T-cell (primary cell): Measurements from ENCODE around the gene CAMK2D. TPM values are rescaled to one million over a fixed set of nuclear protein-coding genes. Genes with fewer than 3 reads are reported as not detected.

Experiments
- ATAC-seq, 4 experiments: fragments of 200-7000 bp in 3 of 4; fragments of 150-1000 bp in 1 of 4; cut with Tn5 transposase; replicated peaks in 1 of 4; 1 replicate in 3 of 4; 2 replicates in 1 of 4; pipeline ENCODE4 v1.10.0; 2021; ENCODE audit warnings: moderate library complexity in 3 of 4, mild to moderate bottlenecking in 2 of 4, moderate number of reproducible peaks in 1 of 4
- CTCF ChIA-PET, 2 donors: fragments of 300-600 bp; sonication (Branson Sonifier 250); formaldehyde crosslinking; loops; one replicate each; lab custom pipeline; 2022; ENCODE audit warnings: antibody characterized with exemption in 2 of 2; lab: Charles Lee
- POLR2A ChIA-PET, 2 donors: fragments of 300-600 bp; sonication (Branson Sonifier 250); formaldehyde crosslinking; loops; one replicate each; lab custom pipeline; 2022; ENCODE audit warnings: antibody characterized with exemption in 2 of 2; lab: Charles Lee
- DNase-seq, 35 experiments: peaks; one replicate each; pipeline versions ENCODE4 v3.0.0 to v3.0.0-alpha.2; 2013 to 2023
- H3K27ac ChIP-seq: one replicate; pipeline ENCODE4 v1.5.1; 2013; ENCODE audit warnings: low read length
- H3K27me3 ChIP-seq, 2 experiments: replicated peaks in 1 of 2; 1 replicate in 1 of 2; 2 replicates in 1 of 2; pipeline versions ENCODE4 v1.6.1 to v1.7.0; 2013; ENCODE audit warnings: low read length in 1 of 2, mixed read lengths in 1 of 2; ENCODE audit not compliant: control insufficient read depth in 2 of 2, insufficient read depth in 2 of 2; ENCODE audit errors: extremely low read depth in 1 of 2
- H3K36me3 ChIP-seq, 2 donors: 1 replicate in 1 of 2; 2 replicates in 1 of 2; pipeline versions ENCODE4 v1.6.1 to v1.7.0; 2013; ENCODE audit warnings: low read length in 1 of 2; ENCODE audit not compliant: control insufficient read depth in 2 of 2, insufficient read depth in 1 of 2; ENCODE audit errors: extremely low read depth in 1 of 2
- H3K4me1 ChIP-seq, 2 experiments: 1 replicate in 1 of 2; 2 replicates in 1 of 2; pipeline versions ENCODE4 v1.6.1 to v1.7.0; 2013; ENCODE audit warnings: low read length in 2 of 2, mixed read lengths in 1 of 2; ENCODE audit not compliant: insufficient read depth in 2 of 2, control insufficient read depth in 1 of 2; ENCODE audit errors: extremely low read depth in 1 of 2
- H3K4me3 ChIP-seq, 2 donors: 1 replicate in 1 of 2; 2 replicates in 1 of 2; pipeline versions ENCODE4 v1.5.1 to v1.7.0; 2013; ENCODE audit warnings: mild to moderate bottlenecking in 2 of 2, low read length in 1 of 2, moderate library complexity in 1 of 2; ENCODE audit not compliant: control insufficient read depth in 1 of 2; ENCODE audit errors: extremely low read depth in 1 of 2
- H3K9me3 ChIP-seq: 2 replicates; pipeline ENCODE4 v1.7.0; 2013
- H3K27ac Mint-ChIP-seq, 2 donors: one replicate each; pipeline ENCODE4 v1.8.0; 2020 to 2021; ENCODE audit warnings: mild to moderate bottlenecking in 2 of 2, mixed read lengths in 2 of 2
- H3K27me3 Mint-ChIP-seq, 2 donors: one replicate each; pipeline ENCODE4 v1.8.0; 2021 to 2022; ENCODE audit warnings: mixed read lengths in 2 of 2
- H3K36me3 Mint-ChIP-seq: one replicate; pipeline ENCODE4 v1.8.0; 2021; ENCODE audit warnings: mixed read lengths
- H3K4me1 Mint-ChIP-seq, 3 donors: one replicate each; pipeline ENCODE4 v1.8.0; 2020 to 2022; ENCODE audit warnings: mixed read lengths in 3 of 3, mild to moderate bottlenecking in 1 of 3
- H3K4me3 Mint-ChIP-seq, 3 donors: one replicate each; pipeline ENCODE4 v1.8.0; 2020 to 2022; ENCODE audit warnings: mild to moderate bottlenecking in 3 of 3, mixed read lengths in 3 of 3, moderate library complexity in 3 of 3
- H3K9me3 Mint-ChIP-seq, 3 donors: one replicate each; pipeline ENCODE4 v1.8.0; 2020 to 2022; ENCODE audit warnings: mixed read lengths in 3 of 3
- WGBS: methylation state at CpG from one replicate; pipeline ENCODE4 v1.1.5; 2013; ENCODE audit warnings: missing lambda C conversion rate; ENCODE audit not compliant: insufficient coverage; 5-methylcytosine and 5-hydroxymethylcytosine counted together
- total RNA-seq, 35 experiments: library from RNA in 6 of 35; stranded (reverse) in 6 of 35; fragments of 120-200 nt in 1 of 35; gene quantifications; one replicate each; pipeline versions ENCODE4 v1.2.1 to v1.2.4 and lab custom pipeline; 2013 to 2026

Gene CAMK2D
- total RNA-seq, 5 donors from 2014 or later (not counting 1 experiment from before 2014, with no cell fraction given) = 30.9 to 36.2 (median 35.4) TPM

- Mint-ChIP-seq H3K36me3 (peaks cover 19% of the 10 kb centered on the region), H3K4me1 (peaks cover 66 to 74% (median 70%) of the 10 kb centered on the region in 3 donors), H3K27ac (peak overlapping the region in 1 of 2 donors; percentile 1), H3K4me3 (no peak overlapping the region), H3K9me3 (peaks cover 0 to 5% (median 0%) of the 10 kb centered on the region in 3 donors), H3K27me3 (no peaks in the 10 kb centered on the region)
- no peak for ATAC-seq
- Histone ChIP-seq H3K4me1 (peaks cover 3 to 17% of the 10 kb centered on the region in 2 experiments), H3K27me3 (no peaks in the 10 kb centered on the region), H3K4me3 (no peak overlapping the region), H3K9me3 (no peaks in the 10 kb centered on the region), H3K36me3 (no peaks in the 10 kb centered on the region), H3K27ac (no peak overlapping the region)
- CTCF ChIA-PET = interaction anchor here in 1 of 2 donors (0.7 kb wide), 1 partner anchor 14 kb away, joined by 3 read pairs; no protein-coding TSS in a partner anchor
- DNase-seq = no peak
- POLR2A ChIA-PET = interaction anchor here in 1 of 2 donors (0.5 to 0.7 kb wide), 3 partner anchors 17 to 1535 kb away, joined by 3 to 7 read pairs (median 3); no protein-coding TSS in a partner anchor
- WGBS = no CpG with 5 or more reads among the region's 5 CpGs
Measured at GRCh38 chr4:113576947-113577678, 184.4 kb downstream of the CAMK2D start.

GRCh38 chr4:113575401-113575800, 186.1 kb downstream of the CAMK2D start:
- WGBS = no CpG with 5 or more reads among the region's 2 CpGs
- H3K4me1 ChIP-seq = peaks cover 3 to 17% of the 10 kb centered on the region in 2 experiments
- H3K27me3 Mint-ChIP-seq = no peaks in the 10 kb centered on the region
- no peak for DNase-seq
- ChIA-PET POLR2A (interaction anchor here in 1 of 2 donors (0.6 kb wide), 2 partner anchors 185 to 241 kb away, joined by 3 to 6 read pairs; no protein-coding TSS in a partner anchor), CTCF (interaction anchor here in 1 of 2 donors (0.8 to 1.5 kb wide), 3 partner anchors 8 to 28 kb away, joined by 3 to 4 read pairs (median 3); no protein-coding TSS in a partner anchor)
- no peak overlapping the region for H3K27ac ChIP-seq
- no peaks in the 10 kb centered on the region for H3K36me3 ChIP-seq
- H3K36me3 Mint-ChIP-seq = peaks cover 13% of the 10 kb centered on the region
- H3K4me1 Mint-ChIP-seq = peaks cover 65 to 74% (median 71%) of the 10 kb centered on the region in 3 donors
- H3K27me3 ChIP-seq = no peaks in the 10 kb centered on the region
- no peak for ATAC-seq
- no peak overlapping the region for H3K4me3 Mint-ChIP-seq
- no peak overlapping the region for H3K4me3 ChIP-seq
- H3K27ac Mint-ChIP-seq = peak overlapping the region in 1 of 2 donors; percentile 62
- peaks cover 0 to 5% (median 0%) of the 10 kb centered on the region in 3 donors for H3K9me3 Mint-ChIP-seq
- H3K9me3 ChIP-seq = no peaks in the 10 kb centered on the region

- Mint-ChIP-seq H3K27ac (no peak overlapping the region), H3K36me3 (peaks cover 13% of the 10 kb centered on the region), H3K4me3 (no peak overlapping the region), H3K27me3 (no peaks in the 10 kb centered on the region), H3K9me3 (peaks cover 0 to 5% (median 0%) of the 10 kb centered on the region in 3 donors), H3K4me1 (peaks cover 59 to 73% (median 67%) of the 10 kb centered on the region in 3 donors)
- DNase-seq (no peak), ATAC-seq (no peak)
- POLR2A ChIA-PET = no interaction called here
- CTCF ChIA-PET = interaction anchor here in 1 of 2 donors (1.1 kb wide), 2 partner anchors 7 to 27 kb away, joined by 3 read pairs; no protein-coding TSS in a partner anchor
- Histone ChIP-seq H3K27ac (no peak overlapping the region), H3K36me3 (no peaks in the 10 kb centered on the region), H3K27me3 (no peaks in the 10 kb centered on the region), H3K4me3 (no peak overlapping the region), H3K4me1 (peaks cover 3 to 17% of the 10 kb centered on the region in 2 experiments), H3K9me3 (no peaks in the 10 kb centered on the region)
- no CpG with 5 or more reads among the region's 1 CpG for WGBS
Measured at GRCh38 chr4:113574636-113575103, 186.9 kb downstream of the CAMK2D start.

- ChIA-PET CTCF (no interaction called here), POLR2A (no interaction called here)
- no peak for DNase-seq
- Histone ChIP-seq H3K36me3 (no peaks in the 10 kb centered on the region), H3K4me1 (peaks cover 3 to 13% of the 10 kb centered on the region in 2 experiments), H3K4me3 (no peak overlapping the region), H3K27ac (no peak overlapping the region), H3K27me3 (no peaks in the 10 kb centered on the region), H3K9me3 (no peaks in the 10 kb centered on the region)
- H3K36me3 Mint-ChIP-seq = peaks cover 13% of the 10 kb centered on the region
- H3K4me3 Mint-ChIP-seq = no peak overlapping the region
- ATAC-seq = no peak
- H3K27me3 Mint-ChIP-seq = no peaks in the 10 kb centered on the region
- H3K27ac Mint-ChIP-seq = no peak overlapping the region
- peaks cover 40 to 64% (median 56%) of the 10 kb centered on the region in 3 donors for H3K4me1 Mint-ChIP-seq
- no CpG with 5 or more reads among the region's 3 CpGs for WGBS
- peaks cover 0 to 5% (median 0%) of the 10 kb centered on the region in 3 donors for H3K9me3 Mint-ChIP-seq
Measured at GRCh38 chr4:113572620-113573019, 188.9 kb downstream of the CAMK2D start.

GRCh38 chr4:113566015-113566795, 195.3 kb downstream of the CAMK2D start:
- no peak overlapping the region for H3K4me3 Mint-ChIP-seq

GRCh38 chr4:113565702-113566012, 195.9 kb downstream of the CAMK2D start:
- Mint-ChIP-seq H3K36me3 (peaks cover 4% of the 10 kb centered on the region), H3K9me3 (no peaks in the 10 kb centered on the region), H3K4me1 (peaks cover 43 to 52% (median 49%) of the 10 kb centered on the region in 3 donors), H3K4me3 (peak overlapping the region in 1 of 3 donors; percentile 37), H3K27me3 (no peaks in the 10 kb centered on the region), H3K27ac (peak overlapping the region in 1 of 2 donors; percentile 13)
- Histone ChIP-seq H3K27me3 (no peaks in the 10 kb centered on the region), H3K4me3 (no peak overlapping the region), H3K9me3 (no peaks in the 10 kb centered on the region), H3K4me1 (peaks cover 2 to 7% of the 10 kb centered on the region in 2 experiments), H3K36me3 (no peaks in the 10 kb centered on the region), H3K27ac (no peak overlapping the region)
- ChIA-PET CTCF (interaction anchor here in 1 of 2 donors (1.9 kb wide), 1 partner anchor 18 kb away, joined by 12 read pairs; no protein-coding TSS in a partner anchor), POLR2A (no interaction called here)
- ATAC-seq (no peak), DNase-seq (no peak)

More at GRCh38 chr4:113566015-113566795, 195.3 kb downstream of the CAMK2D start:
- peaks cover 2 to 7% of the 10 kb centered on the region in 2 experiments for H3K4me1 ChIP-seq
- H3K27me3 ChIP-seq = no peaks in the 10 kb centered on the region
- no peak overlapping the region for H3K4me3 ChIP-seq
- 100% methylated on average over 2 of the region's 3 CpGs for WGBS
- DNase-seq (no peak), ATAC-seq (no peak)
- H3K4me1 Mint-ChIP-seq = peaks cover 43 to 53% (median 51%) of the 10 kb centered on the region in 3 donors
- no peaks in the 10 kb centered on the region for H3K9me3 ChIP-seq
- H3K27me3 Mint-ChIP-seq = no peaks in the 10 kb centered on the region
- POLR2A ChIA-PET = no interaction called here
- H3K27ac ChIP-seq = no peak overlapping the region
- H3K27ac Mint-ChIP-seq = peak overlapping the region in 1 of 2 donors; percentile 7
- no peaks in the 10 kb centered on the region for H3K36me3 ChIP-seq
- no peaks in the 10 kb centered on the region for H3K9me3 Mint-ChIP-seq
- peaks cover 4% of the 10 kb centered on the region for H3K36me3 Mint-ChIP-seq
- CTCF ChIA-PET = no interaction called here
